GM18520 (cell line): ENCODE data around the gene PTCSC3.

Source experiments
- ATAC-seq: cut with Tn5 transposase; IDR thresholded peaks from one replicate; pipeline ENCODE4 v1.9.1; 2021; ENCODE audit not compliant: unreplicated experiment

PTCSC3 gene

GRCh38 chr14:36086629-36087395, 89.7 kb downstream of the PTCSC3 start:
- no peak for ATAC-seq

GRCh38 chr14:36085861-36086260, 90.7 kb downstream of the PTCSC3 start:
- ATAC-seq, result no peak
